GM18502 (cell line): ENCODE data around the gene CYB5RL.

Source experiments
- ATAC-seq: cut with Tn5 transposase; IDR thresholded peaks from one replicate; pipeline ENCODE4 v1.9.1; 2021; ENCODE audit warnings: mild to moderate bottlenecking; ENCODE audit not compliant: unreplicated experiment, poor library complexity

The CYB5RL gene

DNA sequence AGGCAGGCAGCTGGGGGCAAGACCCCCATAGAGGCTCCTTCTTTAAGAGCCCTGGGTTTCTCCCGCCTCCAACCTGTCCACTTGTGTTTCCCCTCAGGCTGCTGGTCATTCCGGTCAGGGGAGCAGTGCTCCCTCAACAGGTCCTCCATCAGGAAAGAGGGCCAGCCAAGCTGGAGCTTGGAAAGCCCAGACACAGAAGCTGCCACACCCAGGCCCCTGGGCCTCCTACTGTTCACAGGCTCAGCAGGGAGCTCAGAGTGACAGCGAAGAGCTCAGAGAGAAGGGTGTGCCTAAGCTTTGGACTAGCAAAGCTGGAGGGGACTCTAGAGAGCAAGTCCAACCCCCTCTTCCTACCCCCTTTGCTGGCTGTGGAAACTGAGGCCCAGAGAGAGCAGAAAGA is 36.8 kb downstream of the CYB5RL start:
- ATAC-seq, result no peak

DNA sequence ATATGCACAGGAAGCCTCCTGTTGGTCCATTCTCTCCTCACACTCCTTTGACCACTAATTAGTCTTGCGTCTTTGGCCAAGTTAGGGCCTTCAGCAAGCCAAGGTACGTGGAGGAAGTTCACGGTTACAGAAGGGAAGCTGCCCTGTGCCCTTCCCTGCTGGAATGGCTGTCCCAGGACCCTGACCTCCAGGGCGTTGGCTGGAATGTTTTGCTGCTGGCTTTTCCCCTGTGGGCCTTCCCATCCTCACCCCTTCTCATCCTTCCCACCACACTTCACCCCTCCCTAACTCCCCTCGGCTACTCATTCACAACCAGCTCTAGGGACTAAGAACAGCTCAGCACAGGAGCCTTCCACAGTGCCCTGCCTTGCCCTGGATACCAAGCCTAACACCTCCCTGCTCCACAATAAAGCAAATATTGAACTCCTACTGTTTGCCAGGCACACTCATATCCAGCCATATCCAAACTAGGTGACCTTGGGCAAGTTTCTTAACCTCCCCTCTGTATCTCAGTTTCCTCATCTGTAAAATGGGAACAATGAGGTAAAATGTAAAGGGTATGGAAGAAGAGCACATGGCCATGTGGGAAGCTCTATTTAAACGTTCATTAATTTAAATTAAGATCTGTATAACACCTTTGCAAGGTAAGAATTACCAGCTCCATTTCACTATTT is 38.2 kb downstream of the CYB5RL start:
- no peak for ATAC-seq

DNA sequence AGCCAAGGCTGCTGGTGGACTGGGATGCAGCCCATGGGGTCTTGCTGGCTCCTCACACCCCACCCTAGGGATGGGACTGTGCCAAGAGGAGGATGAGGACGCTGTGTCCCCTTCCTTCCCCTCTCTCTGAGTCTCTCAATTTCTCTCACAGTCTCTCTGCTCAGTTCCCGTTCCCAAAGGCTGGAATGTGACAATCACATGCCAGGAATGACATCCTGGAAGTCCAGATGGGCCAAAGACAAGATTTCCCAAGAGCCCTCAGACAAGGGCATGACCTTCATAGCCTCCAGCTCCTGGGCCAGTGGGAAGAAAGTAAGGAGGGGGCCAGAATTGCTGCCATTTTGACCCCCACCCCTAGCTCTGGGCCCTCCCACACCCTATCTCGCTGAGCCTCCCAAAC is 39.5 kb downstream of the CYB5RL start:
- ATAC-seq, result no peak

DNA sequence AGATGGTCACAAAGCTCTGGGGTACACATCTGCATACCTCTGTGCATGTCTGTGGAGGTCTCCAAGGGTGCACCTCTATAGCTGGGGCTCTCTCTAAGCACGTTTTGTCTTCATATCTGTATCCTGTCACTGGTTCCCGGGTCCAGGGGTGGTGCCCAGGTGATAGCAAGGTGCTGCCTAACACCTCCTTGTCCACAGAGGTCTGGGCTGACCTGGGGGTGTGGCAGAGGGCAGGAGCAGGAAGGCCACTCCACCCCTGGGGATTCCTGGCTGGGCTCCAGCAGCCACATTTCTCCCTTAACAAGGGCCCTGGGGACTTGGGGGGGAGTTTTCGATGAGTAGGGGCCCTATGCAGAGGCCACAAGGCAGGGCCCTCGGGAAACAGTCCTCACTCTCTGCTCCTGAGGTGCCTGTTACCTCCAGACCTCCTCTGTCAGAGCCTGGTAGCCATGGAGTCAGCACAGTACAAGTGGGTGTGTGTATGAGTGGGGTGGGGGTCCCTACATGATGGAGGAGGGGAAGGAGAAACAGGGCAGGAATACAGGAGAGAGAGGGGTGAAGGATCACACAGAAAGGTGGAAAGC is 40.0 kb downstream of the CYB5RL start:
- no peak for ATAC-seq

DNA sequence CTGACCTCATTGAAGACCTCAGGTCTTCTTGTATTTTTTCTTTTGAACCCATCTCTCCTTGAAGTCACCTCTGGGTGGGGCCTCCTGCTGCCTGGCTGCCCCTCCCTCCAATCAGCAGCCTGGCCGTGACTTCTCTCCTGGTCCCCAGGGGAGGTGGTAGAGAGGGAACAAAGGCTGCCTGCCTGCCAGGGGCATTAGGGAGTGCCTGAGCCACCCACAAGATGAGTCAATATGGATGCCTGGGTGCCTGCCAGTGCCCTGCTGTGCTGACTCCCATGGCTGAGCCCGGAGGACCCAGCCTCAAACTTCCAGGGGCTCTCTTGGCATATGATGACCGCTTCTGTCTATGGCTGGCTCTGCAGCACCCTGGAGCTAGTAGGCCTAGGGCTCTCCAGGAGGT is 41.8 kb downstream of the CYB5RL start:
- ATAC-seq, result no peak

DNA sequence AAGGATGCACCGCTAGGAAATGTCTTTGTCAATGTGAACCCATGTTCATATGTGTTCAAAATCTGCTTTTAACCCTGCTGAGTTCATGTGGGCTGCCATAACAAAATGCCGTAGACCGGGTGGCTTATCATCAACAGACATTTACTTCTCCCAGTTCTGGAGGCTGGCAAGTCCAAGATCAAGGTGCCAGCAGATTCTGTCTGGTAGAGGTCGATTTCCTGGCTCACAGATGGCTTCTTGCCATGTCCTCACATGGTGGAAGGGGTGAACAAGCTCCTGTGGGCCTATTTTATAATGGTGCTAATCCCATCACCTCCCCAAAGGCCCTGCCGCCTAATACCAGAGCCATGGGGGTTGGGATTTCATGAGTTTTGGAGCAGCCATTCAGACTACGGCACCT is 42.4 kb downstream of the CYB5RL start:
- ATAC-seq, result no peak

DNA sequence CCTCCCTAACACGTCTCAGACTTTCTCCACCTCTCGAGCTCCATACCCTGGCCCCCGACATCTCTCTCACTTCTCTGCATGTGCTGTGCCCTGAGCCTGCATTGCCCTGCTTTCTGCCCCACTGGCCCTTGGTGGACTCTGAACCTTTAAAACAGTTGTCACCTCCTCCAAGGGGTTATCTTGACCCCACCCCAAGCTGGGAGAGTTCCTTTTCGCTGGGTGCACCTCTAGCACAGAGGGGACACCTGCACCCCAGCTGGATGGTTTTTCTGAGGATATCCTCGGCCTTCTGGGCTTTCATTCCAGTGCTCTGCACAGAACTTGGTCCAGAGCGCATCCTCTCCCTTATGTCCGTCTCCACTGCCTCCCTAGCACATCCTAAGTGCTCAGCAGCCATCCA is 42.8 kb downstream of the CYB5RL start:
- ATAC-seq, result no peak

DNA sequence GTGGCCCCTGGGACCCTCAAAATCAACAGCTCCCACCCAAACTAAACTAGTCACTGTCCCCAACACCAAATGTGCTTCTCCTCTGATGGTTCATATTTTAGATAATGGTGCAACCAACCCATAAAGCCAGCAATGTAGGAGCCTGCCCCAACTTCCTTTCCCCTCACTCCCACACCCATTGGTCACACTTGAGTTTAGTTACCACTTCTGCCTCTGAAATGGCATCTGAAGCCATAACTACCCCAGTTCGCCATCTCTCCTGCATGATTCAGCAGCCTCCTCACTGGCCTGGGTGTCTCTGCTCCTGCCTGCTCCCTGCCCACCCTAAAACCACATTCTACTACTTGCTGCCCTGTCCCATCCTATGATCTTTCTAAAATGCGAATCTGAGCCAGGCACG is 43.6 kb downstream of the CYB5RL start:
- no peak for ATAC-seq

DNA sequence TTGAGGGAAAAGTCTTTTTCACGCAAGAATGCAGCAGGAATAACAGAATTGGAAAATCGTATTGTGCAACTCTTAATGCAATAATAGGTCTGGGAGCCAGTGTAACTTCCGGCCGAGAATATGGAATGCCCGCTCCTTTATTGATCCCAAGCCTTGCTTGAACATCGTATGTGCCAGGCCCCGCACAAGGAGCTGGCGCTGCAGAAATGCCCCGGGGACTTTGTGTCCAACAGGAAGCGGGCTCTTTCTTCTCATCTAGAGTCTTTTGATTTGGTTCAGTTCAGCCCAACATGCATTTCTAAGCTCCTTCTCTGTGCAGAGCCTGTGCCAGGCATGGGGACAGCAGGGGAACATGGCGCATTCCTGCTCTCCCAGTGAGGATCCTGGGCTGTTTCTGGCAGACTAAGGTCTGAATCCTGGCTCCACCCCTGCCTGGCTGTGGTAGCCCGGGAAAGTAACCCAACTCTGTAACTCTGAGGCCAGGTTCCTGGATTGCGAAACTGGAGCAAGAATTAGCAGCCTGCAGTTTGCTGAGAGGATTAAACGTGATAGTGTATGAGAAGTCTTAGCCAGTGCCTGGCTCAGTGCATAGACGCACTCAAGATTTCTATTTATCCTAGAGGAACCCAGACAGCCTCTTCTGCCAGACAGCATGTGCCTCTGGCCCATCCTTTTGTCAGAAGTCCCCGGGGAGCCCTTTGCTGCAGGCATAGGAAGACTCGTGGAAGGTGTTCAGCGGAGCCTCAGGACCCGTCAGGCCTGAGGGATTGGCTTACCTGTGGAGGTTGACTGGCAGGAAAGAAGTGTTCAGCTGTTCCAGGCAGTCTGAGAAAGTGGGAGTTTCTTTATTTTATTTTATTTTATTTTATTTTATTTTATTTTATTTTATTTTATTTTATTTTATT is 46.0 kb downstream of the CYB5RL start:
- no peak for ATAC-seq

DNA sequence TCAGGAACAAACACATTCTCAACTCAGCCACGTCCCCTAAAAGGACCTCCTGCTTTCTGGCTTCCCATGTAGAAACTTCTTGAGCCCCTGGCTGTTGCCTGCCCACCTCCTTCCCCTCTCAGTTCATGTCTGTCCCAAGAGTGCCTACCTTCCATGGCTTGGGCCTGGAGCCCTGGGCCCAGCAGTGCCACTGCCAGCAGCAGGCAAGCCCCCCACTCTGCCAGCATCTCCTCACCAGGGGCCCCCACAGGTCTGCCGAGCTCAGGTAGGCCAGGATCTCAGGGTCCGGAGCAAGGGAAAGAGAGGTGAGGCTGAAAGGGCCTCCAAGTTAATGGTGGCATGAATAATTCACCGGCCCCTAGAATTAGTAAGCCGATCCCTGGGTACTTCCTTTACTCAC is 47.1 kb downstream of the CYB5RL start, which contains the start of gene CDCP2:
CDCP2 (minus strand) TSS at position 305 of the 400 bp plus-strand sequence; CDS start at position 227, 78 bp downstream.
- ATAC-seq, result no peak

DNA sequence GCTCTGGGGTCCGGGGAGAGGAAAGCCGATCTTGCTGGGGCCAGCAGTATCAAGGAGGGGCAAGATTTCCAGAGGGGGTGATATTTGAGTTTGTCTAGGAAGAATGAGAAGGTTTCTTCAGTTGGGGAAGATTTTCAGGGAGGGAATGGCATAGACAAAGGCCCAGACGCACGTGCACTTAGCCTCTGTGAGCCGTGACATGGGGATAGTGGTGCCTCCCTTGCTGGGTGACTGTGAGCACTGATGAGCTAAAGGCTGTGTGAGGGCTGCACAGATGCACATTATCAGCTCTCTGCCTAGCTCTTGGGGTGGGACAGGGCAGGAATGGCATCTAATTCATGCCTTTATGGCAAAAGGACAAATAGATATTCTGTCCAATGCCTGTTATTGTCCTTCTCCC is 48.8 kb downstream of the CYB5RL start:
- no peak for ATAC-seq
